ENCODE data around the gene RNF138. TPM values are rescaled to one million over a fixed set of nuclear protein-coding genes. Genes with fewer than 3 reads are reported as not detected.

The RNF138 gene
- total RNA-seq, 1 donor: 28.3 TPM

DNA sequence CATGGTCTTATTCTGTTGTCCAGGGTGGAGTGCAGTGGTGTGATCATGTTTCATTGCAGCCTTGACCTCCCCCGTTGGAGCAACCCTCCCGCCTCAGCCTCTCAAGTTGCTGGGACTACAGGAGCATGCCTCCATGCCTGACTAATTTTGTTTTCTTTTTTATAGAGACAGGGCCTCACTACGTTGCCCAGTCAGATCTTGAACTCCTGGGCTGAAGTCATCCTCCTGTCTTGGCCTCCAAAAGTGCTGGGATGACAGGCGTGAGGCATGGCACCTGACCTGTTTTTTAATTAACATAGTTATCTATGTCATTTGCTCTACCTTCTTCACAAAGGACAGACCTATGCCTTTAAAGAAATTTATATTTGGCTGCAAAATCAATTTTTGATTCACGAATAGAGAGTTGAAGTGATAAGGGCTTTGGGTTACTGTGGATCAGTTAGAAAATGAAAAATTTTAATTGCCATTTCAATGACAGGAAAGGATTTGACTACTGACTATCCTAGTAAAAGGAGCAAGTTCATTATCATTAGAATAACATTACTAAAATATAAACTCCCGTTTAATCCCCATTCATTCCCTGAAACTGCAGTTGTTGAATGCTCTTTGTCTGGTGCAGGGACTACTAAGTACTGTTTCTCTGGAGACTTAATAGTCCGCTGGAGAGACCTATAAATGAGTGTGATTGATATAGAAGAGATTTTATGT is 3.7 kb downstream of the RNF138 start:
- H3K4me3 ChIP-seq (ENCODE audit: low read depth, low read length): no peak overlapping the region
- no peak for DNase-seq (ENCODE audit: low read depth)
- TF ChIP-seq, protein P1, sequence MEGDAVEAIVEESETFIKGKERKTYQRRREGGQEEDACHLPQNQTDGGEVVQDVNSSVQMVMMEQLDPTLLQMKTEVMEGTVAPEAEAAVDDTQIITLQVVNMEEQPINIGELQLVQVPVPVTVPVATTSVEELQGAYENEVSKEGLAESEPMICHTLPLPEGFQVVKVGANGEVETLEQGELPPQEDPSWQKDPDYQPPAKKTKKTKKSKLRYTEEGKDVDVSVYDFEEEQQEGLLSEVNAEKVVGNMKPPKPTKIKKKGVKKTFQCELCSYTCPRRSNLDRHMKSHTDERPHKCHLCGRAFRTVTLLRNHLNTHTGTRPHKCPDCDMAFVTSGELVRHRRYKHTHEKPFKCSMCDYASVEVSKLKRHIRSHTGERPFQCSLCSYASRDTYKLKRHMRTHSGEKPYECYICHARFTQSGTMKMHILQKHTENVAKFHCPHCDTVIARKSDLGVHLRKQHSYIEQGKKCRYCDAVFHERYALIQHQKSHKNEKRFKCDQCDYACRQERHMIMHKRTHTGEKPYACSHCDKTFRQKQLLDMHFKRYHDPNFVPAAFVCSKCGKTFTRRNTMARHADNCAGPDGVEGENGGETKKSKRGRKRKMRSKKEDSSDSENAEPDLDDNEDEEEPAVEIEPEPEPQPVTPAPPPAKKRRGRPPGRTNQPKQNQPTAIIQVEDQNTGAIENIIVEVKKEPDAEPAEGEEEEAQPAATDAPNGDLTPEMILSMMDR (IDR thresholded peaks at IDR 0.05; ENCODE audit: insufficient read depth, low read length): no peak

DNA sequence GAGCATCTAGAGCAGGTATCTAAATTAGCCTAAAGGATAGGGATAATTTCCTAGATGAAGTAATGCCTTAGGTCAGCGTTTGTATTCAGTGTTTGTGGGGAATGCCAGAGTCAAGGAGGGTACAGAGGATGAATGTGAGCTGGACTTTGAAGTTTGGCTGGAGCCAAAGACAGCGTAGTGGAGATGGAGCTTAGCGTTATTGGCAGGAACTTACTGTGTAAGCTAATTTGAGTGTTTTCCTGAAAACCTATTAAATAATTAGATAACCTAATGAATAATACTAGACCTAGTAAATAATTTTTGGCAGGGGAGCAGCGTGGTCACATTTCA is 4.2 kb downstream of the RNF138 start:
- TF ChIP-seq, protein P1 (IDR thresholded peaks at IDR 0.05; ENCODE audit: insufficient read depth, low read length): no peak
- no peak overlapping the region for H3K4me3 ChIP-seq (ENCODE audit: low read depth, low read length)
- DNase-seq (ENCODE audit: low read depth): no peak

DNA sequence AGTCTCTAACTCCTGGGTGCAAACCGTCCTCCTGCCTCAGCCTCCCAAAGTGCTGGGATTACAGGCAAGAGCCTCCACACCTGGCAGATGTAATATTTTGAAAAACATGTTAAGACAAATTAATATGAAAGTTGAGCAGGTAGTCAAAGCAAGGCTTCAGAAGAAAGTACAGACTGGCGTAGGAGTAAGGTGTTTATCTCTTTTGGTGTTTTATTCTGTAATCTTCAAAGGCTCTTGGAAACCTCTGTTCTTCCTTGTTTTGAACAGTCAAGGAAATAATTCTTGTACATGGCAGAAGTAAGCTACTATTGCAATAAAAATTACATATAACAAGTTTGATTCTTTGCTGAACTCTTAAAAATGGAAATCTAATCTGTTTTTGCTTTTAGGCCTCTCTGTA is 5.3 kb downstream of the RNF138 start:
- no peak for DNase-seq (ENCODE audit: low read depth)
- TF ChIP-seq, protein P1 (IDR thresholded peaks at IDR 0.05; ENCODE audit: insufficient read depth, low read length): no peak
- H3K4me3 ChIP-seq (ENCODE audit: low read depth, low read length): no peak overlapping the region

DNA sequence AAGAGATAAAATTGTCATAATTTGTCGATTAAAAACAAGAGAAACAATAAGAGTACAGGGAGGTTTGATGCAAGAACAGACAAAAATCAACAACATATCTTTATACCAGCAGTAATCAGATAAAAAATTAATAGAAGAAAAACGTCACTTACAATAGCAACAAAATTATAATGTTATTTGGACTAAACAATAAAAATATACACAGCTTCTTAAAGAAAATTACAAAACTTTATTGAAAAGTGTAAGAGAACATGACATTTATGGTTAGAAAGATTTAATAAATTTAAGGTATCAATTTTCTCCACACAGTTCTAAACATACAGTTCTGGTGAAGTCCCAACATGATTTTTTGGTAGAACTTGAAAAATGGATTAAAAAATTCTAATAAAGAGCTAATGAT is 12.8 kb downstream of the RNF138 start:
- H3K4me3 ChIP-seq (ENCODE audit: low read depth, low read length): no peak overlapping the region
- TF ChIP-seq, protein P1 (IDR thresholded peaks at IDR 0.05; ENCODE audit: insufficient read depth, low read length): no peak

DNA sequence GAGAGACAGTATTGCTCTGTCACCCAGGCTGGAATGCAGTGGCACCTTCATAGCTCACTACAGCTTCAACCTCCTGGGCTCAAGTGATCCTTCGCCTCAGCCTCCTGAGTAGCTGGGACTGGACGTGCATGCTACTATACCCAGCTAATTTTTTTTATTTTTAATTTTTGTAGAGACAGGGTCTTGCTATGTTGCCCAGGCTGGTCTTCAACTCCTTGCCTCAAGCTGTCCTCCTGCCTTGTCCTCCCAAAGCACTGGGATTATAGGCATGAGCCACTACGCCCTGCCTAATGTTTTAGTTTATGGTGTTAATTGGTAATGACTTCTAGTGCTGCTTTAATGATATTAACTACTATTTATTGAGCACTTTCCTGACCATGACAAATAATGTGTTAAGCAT is 18.3 kb downstream of the RNF138 start:
- TF ChIP-seq, protein P1 (IDR thresholded peaks at IDR 0.05; ENCODE audit: insufficient read depth, low read length): no peak
- H3K4me3 ChIP-seq (ENCODE audit: low read depth, low read length): no peak overlapping the region
- DNase-seq (ENCODE audit: low read depth): no peak

More for the DNA sequence above, 12.8 kb downstream of the RNF138 start:
- DNase-seq (ENCODE audit: low read depth): no peak

DNA sequence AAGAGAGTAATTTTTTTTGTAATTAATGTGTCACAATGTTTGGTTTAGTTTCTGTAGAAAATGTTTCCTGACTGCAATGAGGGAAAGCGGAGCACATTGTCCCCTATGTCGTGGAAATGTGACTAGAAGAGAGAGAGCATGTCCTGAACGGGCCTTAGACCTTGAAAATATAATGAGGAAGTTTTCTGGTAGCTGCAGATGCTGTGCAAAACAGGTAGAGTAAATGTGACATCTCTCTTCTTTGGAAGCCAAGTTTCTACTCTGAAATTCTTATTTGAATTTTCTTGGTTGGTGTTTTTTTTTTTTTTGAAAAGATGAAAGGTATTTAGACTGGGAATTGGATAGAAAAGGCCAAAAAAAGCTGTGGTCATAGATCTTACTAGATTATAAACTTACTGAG is 20.0 kb downstream of the RNF138 start:
- H3K4me3 ChIP-seq (ENCODE audit: low read depth, low read length): no peak overlapping the region
- DNase-seq (ENCODE audit: low read depth): no peak
- TF ChIP-seq, protein P1 (IDR thresholded peaks at IDR 0.05; ENCODE audit: insufficient read depth, low read length): no peak

DNA sequence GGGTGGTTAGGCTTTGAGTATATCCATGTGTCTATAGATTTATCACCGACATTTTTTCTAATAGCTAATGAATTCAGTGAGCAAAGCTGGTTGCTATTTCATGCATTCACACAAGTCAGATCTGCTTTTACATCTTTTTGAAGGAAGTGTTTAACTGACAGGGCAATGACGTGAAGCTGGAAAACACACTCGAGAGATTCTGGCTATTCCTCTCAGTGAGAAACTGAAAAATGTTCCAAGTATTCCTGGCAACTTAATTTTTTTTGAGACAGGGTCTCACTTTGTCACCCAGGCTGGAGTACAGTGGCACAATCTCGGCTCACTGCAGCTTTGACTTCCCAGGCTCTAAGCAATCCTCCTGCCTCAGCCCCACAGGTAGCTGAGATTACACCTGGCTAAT is 21.2 kb downstream of the RNF138 start:
- TF ChIP-seq, protein P1 (IDR thresholded peaks at IDR 0.05; ENCODE audit: insufficient read depth, low read length): no peak
- H3K4me3 ChIP-seq (ENCODE audit: low read depth, low read length): no peak overlapping the region
- no peak for DNase-seq (ENCODE audit: low read depth)

All from fibroblast of the aortic adventitia (primary cell).